H1 (cell line): ENCODE results near the gene TSC2. TPM values are rescaled to one million over a fixed set of nuclear protein-coding genes. Genes with fewer than 3 reads are reported as not detected.

Source experiments
- CHD2 ChIP-seq: IDR thresholded peaks from 2 replicates; pipeline ENCODE4 v1.6.1; 2012; ENCODE audit warnings: low read length, improper control_type of control experiment
- CTBP2 ChIP-seq: IDR thresholded peaks from 2 replicates; pipeline ENCODE4 v1.7.0; 2011; ENCODE audit warnings: borderline replicate concordance, mild to moderate bottlenecking, moderate library complexity, mixed read lengths, low read length; ENCODE audit not compliant: insufficient read depth, insufficient read length
- EP300 ChIP-seq, 2 experiments: IDR thresholded peaks; 1 replicate in 1 of 2; 2 replicates in 1 of 2; pipeline ENCODE4 v1.6.1; 2011 to 2012; ENCODE audit warnings: low read depth in 2 of 2, low read length in 2 of 2, mild to moderate bottlenecking in 2 of 2, borderline replicate concordance in 1 of 2, inconsistent platforms in 1 of 2, moderate library complexity in 1 of 2
- GTF2F1 ChIP-seq: IDR thresholded peaks from 2 replicates; pipeline ENCODE4 v1.6.1; 2012; ENCODE audit warnings: low read depth, low read length, improper control_type of control experiment, borderline replicate concordance
- KDM5A ChIP-seq: fragments of 200-600 bp; IDR thresholded peaks from 2 replicates; pipeline ENCODE4 v1.7.1; 2012; ENCODE audit warnings: mild to moderate bottlenecking, low read length, inconsistent platforms, mixed read lengths
- RFX5 ChIP-seq: IDR thresholded peaks from 2 replicates; pipeline ENCODE4 v1.6.1; 2011; ENCODE audit warnings: low read depth, low read length, improper control_type of control experiment, borderline replicate concordance
- YY1 ChIP-seq: IDR thresholded peaks from 2 replicates; pipeline ENCODE4 v1.6.1; 2011; ENCODE audit warnings: low read depth, mild to moderate bottlenecking, low read length
- polyA plus RNA-seq, 7 experiments: library from polyadenylated mRNA; depleted of rRNA in 3 of 7; stranded (reverse) in 5 of 7; unstranded in 2 of 7; fragments of >200 nt in 5 of 7; fragments of 200-250 nt in 2 of 7; gene quantifications; 1 replicate in 5 of 7; 2 replicates in 1 of 7; 4 replicates in 1 of 7; pipeline versions ENCODE4 v1.2.1 to v1.2.3, GENCODE V29; 2011 to 2013; ENCODE audit warnings: missing spikeins in 2 of 7, mixed read lengths in 2 of 7
- total RNA-seq: library from RNA; stranded (reverse); fragmentation: NEBNext Ultra II Directional; extraction: Animal tissue kit (Norgen Biotek cat#: 25700); gene quantifications from 2 replicates; pipeline ENCODE4 v1.2.1, GENCODE V29; 2021
- TF ChIP-seq, protein P1 (sequence below): fragments of 300-600 bp; sonication (generic); IDR thresholded peaks from 2 replicates; pipeline ENCODE4 v1.7.1; 2012; ENCODE audit warnings: low read length, moderate library complexity, mild to moderate bottlenecking, inconsistent platforms; ENCODE audit not compliant: insufficient replicate concordance
- TF ChIP-seq, protein P2 (sequence below): IDR thresholded peaks from 2 replicates; pipeline ENCODE4 v1.6.1; 2011; ENCODE audit warnings: low read length, improper control_type of control experiment

TSC2 gene
- total and polyA plus RNA-seq, 2 of the 8 experiments (the other 6 are each of a cell fraction or from before 2014, with no cell fraction given) = 65.9 to 96.6 TPM

- TF ChIP-seq, protein P1, sequence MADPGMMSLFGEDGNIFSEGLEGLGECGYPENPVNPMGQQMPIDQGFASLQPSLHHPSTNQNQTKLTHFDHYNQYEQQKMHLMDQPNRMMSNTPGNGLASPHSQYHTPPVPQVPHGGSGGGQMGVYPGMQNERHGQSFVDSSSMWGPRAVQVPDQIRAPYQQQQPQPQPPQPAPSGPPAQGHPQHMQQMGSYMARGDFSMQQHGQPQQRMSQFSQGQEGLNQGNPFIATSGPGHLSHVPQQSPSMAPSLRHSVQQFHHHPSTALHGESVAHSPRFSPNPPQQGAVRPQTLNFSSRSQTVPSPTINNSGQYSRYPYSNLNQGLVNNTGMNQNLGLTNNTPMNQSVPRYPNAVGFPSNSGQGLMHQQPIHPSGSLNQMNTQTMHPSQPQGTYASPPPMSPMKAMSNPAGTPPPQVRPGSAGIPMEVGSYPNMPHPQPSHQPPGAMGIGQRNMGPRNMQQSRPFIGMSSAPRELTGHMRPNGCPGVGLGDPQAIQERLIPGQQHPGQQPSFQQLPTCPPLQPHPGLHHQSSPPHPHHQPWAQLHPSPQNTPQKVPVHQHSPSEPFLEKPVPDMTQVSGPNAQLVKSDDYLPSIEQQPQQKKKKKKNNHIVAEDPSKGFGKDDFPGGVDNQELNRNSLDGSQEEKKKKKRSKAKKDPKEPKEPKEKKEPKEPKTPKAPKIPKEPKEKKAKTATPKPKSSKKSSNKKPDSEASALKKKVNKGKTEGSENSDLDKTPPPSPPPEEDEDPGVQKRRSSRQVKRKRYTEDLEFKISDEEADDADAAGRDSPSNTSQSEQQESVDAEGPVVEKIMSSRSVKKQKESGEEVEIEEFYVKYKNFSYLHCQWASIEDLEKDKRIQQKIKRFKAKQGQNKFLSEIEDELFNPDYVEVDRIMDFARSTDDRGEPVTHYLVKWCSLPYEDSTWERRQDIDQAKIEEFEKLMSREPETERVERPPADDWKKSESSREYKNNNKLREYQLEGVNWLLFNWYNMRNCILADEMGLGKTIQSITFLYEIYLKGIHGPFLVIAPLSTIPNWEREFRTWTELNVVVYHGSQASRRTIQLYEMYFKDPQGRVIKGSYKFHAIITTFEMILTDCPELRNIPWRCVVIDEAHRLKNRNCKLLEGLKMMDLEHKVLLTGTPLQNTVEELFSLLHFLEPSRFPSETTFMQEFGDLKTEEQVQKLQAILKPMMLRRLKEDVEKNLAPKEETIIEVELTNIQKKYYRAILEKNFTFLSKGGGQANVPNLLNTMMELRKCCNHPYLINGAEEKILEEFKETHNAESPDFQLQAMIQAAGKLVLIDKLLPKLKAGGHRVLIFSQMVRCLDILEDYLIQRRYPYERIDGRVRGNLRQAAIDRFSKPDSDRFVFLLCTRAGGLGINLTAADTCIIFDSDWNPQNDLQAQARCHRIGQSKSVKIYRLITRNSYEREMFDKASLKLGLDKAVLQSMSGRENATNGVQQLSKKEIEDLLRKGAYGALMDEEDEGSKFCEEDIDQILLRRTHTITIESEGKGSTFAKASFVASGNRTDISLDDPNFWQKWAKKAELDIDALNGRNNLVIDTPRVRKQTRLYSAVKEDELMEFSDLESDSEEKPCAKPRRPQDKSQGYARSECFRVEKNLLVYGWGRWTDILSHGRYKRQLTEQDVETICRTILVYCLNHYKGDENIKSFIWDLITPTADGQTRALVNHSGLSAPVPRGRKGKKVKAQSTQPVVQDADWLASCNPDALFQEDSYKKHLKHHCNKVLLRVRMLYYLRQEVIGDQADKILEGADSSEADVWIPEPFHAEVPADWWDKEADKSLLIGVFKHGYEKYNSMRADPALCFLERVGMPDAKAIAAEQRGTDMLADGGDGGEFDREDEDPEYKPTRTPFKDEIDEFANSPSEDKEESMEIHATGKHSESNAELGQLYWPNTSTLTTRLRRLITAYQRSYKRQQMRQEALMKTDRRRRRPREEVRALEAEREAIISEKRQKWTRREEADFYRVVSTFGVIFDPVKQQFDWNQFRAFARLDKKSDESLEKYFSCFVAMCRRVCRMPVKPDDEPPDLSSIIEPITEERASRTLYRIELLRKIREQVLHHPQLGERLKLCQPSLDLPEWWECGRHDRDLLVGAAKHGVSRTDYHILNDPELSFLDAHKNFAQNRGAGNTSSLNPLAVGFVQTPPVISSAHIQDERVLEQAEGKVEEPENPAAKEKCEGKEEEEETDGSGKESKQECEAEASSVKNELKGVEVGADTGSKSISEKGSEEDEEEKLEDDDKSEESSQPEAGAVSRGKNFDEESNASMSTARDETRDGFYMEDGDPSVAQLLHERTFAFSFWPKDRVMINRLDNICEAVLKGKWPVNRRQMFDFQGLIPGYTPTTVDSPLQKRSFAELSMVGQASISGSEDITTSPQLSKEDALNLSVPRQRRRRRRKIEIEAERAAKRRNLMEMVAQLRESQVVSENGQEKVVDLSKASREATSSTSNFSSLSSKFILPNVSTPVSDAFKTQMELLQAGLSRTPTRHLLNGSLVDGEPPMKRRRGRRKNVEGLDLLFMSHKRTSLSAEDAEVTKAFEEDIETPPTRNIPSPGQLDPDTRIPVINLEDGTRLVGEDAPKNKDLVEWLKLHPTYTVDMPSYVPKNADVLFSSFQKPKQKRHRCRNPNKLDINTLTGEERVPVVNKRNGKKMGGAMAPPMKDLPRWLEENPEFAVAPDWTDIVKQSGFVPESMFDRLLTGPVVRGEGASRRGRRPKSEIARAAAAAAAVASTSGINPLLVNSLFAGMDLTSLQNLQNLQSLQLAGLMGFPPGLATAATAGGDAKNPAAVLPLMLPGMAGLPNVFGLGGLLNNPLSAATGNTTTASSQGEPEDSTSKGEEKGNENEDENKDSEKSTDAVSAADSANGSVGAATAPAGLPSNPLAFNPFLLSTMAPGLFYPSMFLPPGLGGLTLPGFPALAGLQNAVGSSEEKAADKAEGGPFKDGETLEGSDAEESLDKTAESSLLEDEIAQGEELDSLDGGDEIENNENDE = no peak
- no peak for TF ChIP-seq KDM5A
- TF ChIP-seq CHD2 = no peak
- TF ChIP-seq RFX5 = no peak
- no peak for TF ChIP-seq CTBP2
- no peak for TF ChIP-seq EP300 (IDR thresholded peaks at IDR 0.05; ENCODE audit: borderline replicate concordance in 1 of 2, low read depth in 2 of 2, low read length in 2 of 2)
- TF ChIP-seq, protein P2, sequence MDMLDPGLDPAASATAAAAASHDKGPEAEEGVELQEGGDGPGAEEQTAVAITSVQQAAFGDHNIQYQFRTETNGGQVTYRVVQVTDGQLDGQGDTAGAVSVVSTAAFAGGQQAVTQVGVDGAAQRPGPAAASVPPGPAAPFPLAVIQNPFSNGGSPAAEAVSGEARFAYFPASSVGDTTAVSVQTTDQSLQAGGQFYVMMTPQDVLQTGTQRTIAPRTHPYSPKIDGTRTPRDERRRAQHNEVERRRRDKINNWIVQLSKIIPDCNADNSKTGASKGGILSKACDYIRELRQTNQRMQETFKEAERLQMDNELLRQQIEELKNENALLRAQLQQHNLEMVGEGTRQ = no peak
- no peak for TF ChIP-seq GTF2F1
- no peak for TF ChIP-seq YY1
These were observed 12.9 kb upstream of the TSC2 start (continued) for GRCh38 chr16:2034696-2035430.
